Measurements from ENCODE around the gene ATXN1L. TPM values are rescaled to one million over a fixed set of nuclear protein-coding genes. Genes with fewer than 3 reads are reported as not detected.

The ATXN1L gene
- total RNA-seq, 3 donors from 2014 or later (not counting 1 experiment from before 2014, with no cell fraction given), result 59.7 to 66.9 (median 59.8) TPM

GRCh38 chr16:71894921-71895678, 49.3 kb downstream of the ATXN1L start, which contains the start of gene IST1:
Gene IST1, plus strand, starts transcription at chr16:71895531. Its CDS starts 20,110 bp downstream, at chr16:71915641.
- ATAC-seq, result peak; percentile 92 to 98 (median 92)
- H3K4me1 Mint-ChIP-seq, result peaks cover 25 to 35% of the 10 kb centered on the region in 2 donors
- Histone ChIP-seq H3K4me1 (ENCODE audit: control insufficient read depth, insufficient read depth, low read length) (peaks cover 32% of the 10 kb centered on the region), H3K9me3 (ENCODE audit: control insufficient read depth, insufficient read depth, low read length) (no peaks in the 10 kb centered on the region), H3K4me3 (ENCODE audit: low read length) (peak within 1 kb of the TSS; percentile 68), H3K36me3 (ENCODE audit: control insufficient read depth, insufficient read depth, low read length) (no peaks in the 10 kb centered on the region), H3K27me3 (ENCODE audit: control insufficient read depth, insufficient read depth, low read length) (no peaks in the 10 kb centered on the region), H3K27ac (ENCODE audit: low read length) (peak within 1 kb of the TSS; percentile 87)
- no peaks in the 10 kb centered on the region for H3K27me3 Mint-ChIP-seq (ENCODE audit: low read depth in 2 of 2)
- peak within 1 kb of the TSS; percentile 95 to 98 for H3K27ac Mint-ChIP-seq
- peak within 1 kb of the TSS; percentile 96 for H3K4me3 Mint-ChIP-seq
- no peaks in the 10 kb centered on the region for H3K9me3 Mint-ChIP-seq
- H3K36me3 Mint-ChIP-seq, result no peaks in the 10 kb centered on the region
- DNase-seq, result peak; percentile 97 to 99
- no peak for TF ChIP-seq CTCF (IDR thresholded peaks at IDR 0.05)
- under 1% methylated on average over 66 of the region's 67 CpGs for WGBS (ENCODE audit: insufficient coverage)
- intact Hi-C loops (cut with micrococcal nuclease), result loop anchor here (1.0 to 5.0 kb wide), 4 partner anchors 11 to 113 kb away; partner anchors contain the start of genes AP1G1, ATXN1L, DHODH and ZNF821

GRCh38 chr16:71895679-71896365, 50.0 kb downstream of the ATXN1L start:
- Mint-ChIP-seq H3K4me1 (peaks cover 31 to 41% of the 10 kb centered on the region in 2 donors), H3K27me3 (ENCODE audit: low read depth in 2 of 2) (no peaks in the 10 kb centered on the region), H3K36me3 (no peaks in the 10 kb centered on the region), H3K4me3 (peak overlapping the region; percentile 96), H3K9me3 (no peaks in the 10 kb centered on the region), H3K27ac (peak overlapping the region; percentile 95 to 98)
- TF ChIP-seq CTCF (IDR thresholded peaks at IDR 0.05), result no peak
- intact Hi-C loops (cut with micrococcal nuclease), result loop anchor here (1.0 to 5.0 kb wide), 4 partner anchors 12 to 112 kb away; partner anchors contain the start of genes AP1G1, ATXN1L, DHODH and ZNF821
- H3K9me3 ChIP-seq (ENCODE audit: control insufficient read depth, insufficient read depth, low read length), result no peaks in the 10 kb centered on the region
- H3K27me3 ChIP-seq (ENCODE audit: control insufficient read depth, insufficient read depth, low read length), result no peaks in the 10 kb centered on the region
- H3K36me3 ChIP-seq (ENCODE audit: control insufficient read depth, insufficient read depth, low read length), result no peaks in the 10 kb centered on the region
- ATAC-seq (peak; percentile 23 to 40 (median 31)), DNase-seq (peak in 1 of 2 donors; percentile 46)
- H3K4me1 ChIP-seq (ENCODE audit: control insufficient read depth, insufficient read depth, low read length), result peaks cover 35% of the 10 kb centered on the region
- peak overlapping the region; percentile 87 for H3K27ac ChIP-seq (ENCODE audit: low read length)
- H3K4me3 ChIP-seq (ENCODE audit: low read length), result peak overlapping the region; percentile 68
- under 1% methylated on average over 44 of the region's 44 CpGs for WGBS (ENCODE audit: insufficient coverage)

GRCh38 chr16:71896764-71897368, 51.1 kb downstream of the ATXN1L start:
- Histone ChIP-seq H3K27me3 (ENCODE audit: control insufficient read depth, insufficient read depth, low read length) (no peaks in the 10 kb centered on the region), H3K36me3 (ENCODE audit: control insufficient read depth, insufficient read depth, low read length) (no peaks in the 10 kb centered on the region), H3K4me3 (ENCODE audit: low read length) (peak overlapping the region; percentile 68), H3K27ac (ENCODE audit: low read length) (peak overlapping the region; percentile 87), H3K4me1 (ENCODE audit: control insufficient read depth, insufficient read depth, low read length) (peaks cover 35% of the 10 kb centered on the region), H3K9me3 (ENCODE audit: control insufficient read depth, insufficient read depth, low read length) (no peaks in the 10 kb centered on the region)
- no peak for TF ChIP-seq CTCF (IDR thresholded peaks at IDR 0.05)
- WGBS (ENCODE audit: insufficient coverage), result 42% methylated on average over 8 of the region's 15 CpGs
- Mint-ChIP-seq H3K4me3 (peak overlapping the region; percentile 96), H3K4me1 (peaks cover 38 to 49% of the 10 kb centered on the region in 2 donors), H3K27me3 (ENCODE audit: low read depth in 2 of 2) (no peaks in the 10 kb centered on the region), H3K9me3 (no peaks in the 10 kb centered on the region), H3K27ac (peak overlapping the region; percentile 95 to 98), H3K36me3 (no peaks in the 10 kb centered on the region)
- ATAC-seq (no peak), DNase-seq (no peak)
- intact Hi-C loops (cut with micrococcal nuclease), result loop anchor here (5.0 kb wide), 1 partner anchor 50 kb away; the partner anchor contains the start of gene ATXN1L

Measured in natural killer cell (primary cell).